Stimulated activated naive CD4-positive, alpha-beta T cell treated with Interleukin-2 at 50 U/mL for 16 hours (primary cell): Measurements from ENCODE around the gene ARMH2.
"Not testable (repeated sequence)": the region's sequence is repeated elsewhere in the genome, so short reads cannot be mapped to it uniquely, and the experiment has no call there.

Source experiments
- DNase-seq: peaks from one replicate; lab custom pipeline; 2025; lab: John Stamatoyannopoulos, UW

The ARMH2 gene

GRCh38 chr6:24764833-24765828 is 33.6 kb downstream of the ARMH2 start:
- not testable (repeated sequence) for DNase-seq

GRCh38 chr6:24763578-24763977 is 35.1 kb downstream of the ARMH2 start:
- no peak for DNase-seq

GRCh38 chr6:24761851-24762250 is 36.9 kb downstream of the ARMH2 start:
- no peak for DNase-seq

- DNase-seq: no peak
Measured at GRCh38 chr6:24761193-24761835, 37.4 kb downstream of the ARMH2 start.

GRCh38 chr6:24760210-24760609 is 38.5 kb downstream of the ARMH2 start:
- DNase-seq: no peak

GRCh38 chr6:24759718-24760117 is 39.0 kb downstream of the ARMH2 start:
- no peak for DNase-seq

- no peak for DNase-seq
Measured at GRCh38 chr6:24757611-24758010, 41.1 kb downstream of the ARMH2 start.

- DNase-seq: no peak
Measured at GRCh38 chr6:24755279-24755678, 43.4 kb downstream of the ARMH2 start.

GRCh38 chr6:24754378-24754777 is 44.3 kb downstream of the ARMH2 start:
- not testable (repeated sequence) for DNase-seq

GRCh38 chr6:24753545-24753944 is 45.2 kb downstream of the ARMH2 start:
- DNase-seq: no peak

- DNase-seq: no peak
Measured at GRCh38 chr6:24752917-24753492, 45.7 kb downstream of the ARMH2 start.

- no peak for DNase-seq
Measured at GRCh38 chr6:24752503-24752902, 46.2 kb downstream of the ARMH2 start.

- not testable (repeated sequence) for DNase-seq
Measured at GRCh38 chr6:24750878-24751277, 47.8 kb downstream of the ARMH2 start.

- DNase-seq: no peak
Measured at GRCh38 chr6:24749297-24749696, 49.4 kb downstream of the ARMH2 start.
